ENCODE data around the gene METTL9. TPM values are rescaled to one million over a fixed set of nuclear protein-coding genes. Genes with fewer than 3 reads are reported as not detected.

METTL9 gene
- total and polyA plus RNA-seq, 2 of the 13 experiments (the other 11 are each of a cell fraction or from before 2014, with no cell fraction given): 123 to 204 TPM

DNA sequence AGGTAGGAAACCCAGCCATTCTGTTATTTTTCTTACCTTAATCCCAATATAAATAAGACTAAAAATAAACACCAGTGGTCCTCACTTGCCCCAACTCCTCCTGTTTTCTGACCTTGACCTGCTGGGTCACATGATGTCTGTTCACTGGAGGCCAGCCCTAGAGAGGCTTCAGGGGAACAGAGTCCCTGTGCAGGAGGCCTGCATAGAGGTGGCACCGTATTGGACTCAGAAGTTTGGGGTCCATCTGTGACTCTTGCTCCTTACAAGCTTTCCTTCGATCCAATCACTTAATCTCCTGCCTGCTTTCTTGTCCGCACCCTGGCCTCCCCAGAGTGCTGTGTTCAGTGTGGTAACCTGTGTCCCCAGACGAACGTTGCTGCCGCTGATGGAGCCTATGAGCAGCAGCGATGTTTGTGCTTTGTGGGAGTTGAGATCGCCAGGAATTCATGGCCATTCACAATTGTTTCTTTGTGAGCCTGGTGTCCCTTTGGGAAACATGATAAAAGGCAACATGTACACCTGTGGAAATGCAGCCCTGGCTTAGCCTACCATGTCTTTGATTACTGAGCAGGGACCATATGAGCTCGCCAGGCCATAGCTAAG is 48.3 kb downstream of the METTL9 start (continued):
- TF ChIP-seq, protein P1, sequence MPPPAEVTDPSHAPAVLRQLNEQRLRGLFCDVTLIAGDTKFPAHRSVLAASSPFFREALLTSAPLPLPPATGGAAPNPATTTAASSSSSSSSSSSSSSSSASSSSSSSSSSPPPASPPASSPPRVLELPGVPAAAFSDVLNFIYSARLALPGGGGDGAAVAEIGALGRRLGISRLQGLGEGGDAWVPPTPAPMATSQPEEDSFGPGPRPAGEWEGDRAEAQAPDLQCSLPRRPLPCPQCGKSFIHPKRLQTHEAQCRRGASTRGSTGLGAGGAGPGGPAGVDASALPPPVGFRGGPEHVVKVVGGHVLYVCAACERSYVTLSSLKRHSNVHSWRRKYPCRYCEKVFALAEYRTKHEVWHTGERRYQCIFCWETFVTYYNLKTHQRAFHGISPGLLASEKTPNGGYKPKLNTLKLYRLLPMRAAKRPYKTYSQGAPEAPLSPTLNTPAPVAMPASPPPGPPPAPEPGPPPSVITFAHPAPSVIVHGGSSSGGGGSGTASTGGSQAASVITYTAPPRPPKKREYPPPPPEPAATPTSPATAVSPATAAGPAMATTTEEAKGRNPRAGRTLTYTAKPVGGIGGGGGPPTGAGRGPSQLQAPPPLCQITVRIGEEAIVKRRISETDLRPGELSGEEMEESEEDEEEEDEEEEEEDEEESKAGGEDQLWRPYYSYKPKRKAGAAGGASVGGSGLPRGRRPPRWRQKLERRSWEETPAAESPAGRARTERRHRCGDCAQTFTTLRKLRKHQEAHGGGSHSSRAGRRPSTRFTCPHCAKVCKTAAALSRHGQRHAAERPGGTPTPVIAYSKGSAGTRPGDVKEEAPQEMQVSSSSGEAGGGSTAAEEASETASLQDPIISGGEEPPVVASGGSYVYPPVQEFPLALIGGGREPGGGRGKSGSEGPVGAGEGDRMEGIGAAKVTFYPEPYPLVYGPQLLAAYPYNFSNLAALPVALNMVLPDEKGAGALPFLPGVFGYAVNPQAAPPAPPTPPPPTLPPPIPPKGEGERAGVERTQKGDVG (CRISPR knock-in tag; IDR thresholded peaks at IDR 0.05; ENCODE audit: borderline replicate concordance): peak; percentile 72
- TF ChIP-seq MTF2 (CRISPR knock-in tag; IDR thresholded peaks at IDR 0.05; ENCODE audit: borderline replicate concordance) (no peak), ZNF569 (CRISPR knock-in tag; IDR thresholded peaks at IDR 0.05; ENCODE audit: borderline replicate concordance) (no peak), ZSCAN21 (CRISPR knock-in tag; IDR thresholded peaks at IDR 0.05; ENCODE audit: borderline replicate concordance) (no peak), POLR2A (IDR thresholded peaks at IDR 0.05; ENCODE audit: insufficient read depth in 1 of 2, low read depth in 2 of 2, low read length in 2 of 2) (no peak), ETV6 (CRISPR knock-in tag; conservative IDR thresholded peaks at IDR 0.05) (no peak), SRY (CRISPR knock-in tag; IDR thresholded peaks at IDR 0.05) (no peak), IRF2 (CRISPR knock-in tag; IDR thresholded peaks at IDR 0.05) (0 out of 2 replicates have a peak, but pooled peaks have one; percentile 10), ZKSCAN5 (CRISPR knock-in tag; IDR thresholded peaks at IDR 0.05) (peak; percentile 41; the same call in 1 of the 2 replicates), ZNF713 (CRISPR knock-in tag; IDR thresholded peaks at IDR 0.05) (no peak), NPAS2 (CRISPR knock-in tag; IDR thresholded peaks at IDR 0.05; ENCODE audit: borderline replicate concordance) (no peak), ZNF558 (CRISPR knock-in tag; IDR thresholded peaks at IDR 0.05; ENCODE audit: borderline replicate concordance) (no peak), REL (CRISPR knock-in tag; conservative IDR thresholded peaks at IDR 0.05) (no peak), AGO1 (IDR thresholded peaks at IDR 0.05; ENCODE audit: low read depth, low read length, poor library complexity, severe bottlenecking) (no peak)
- TF ChIP-seq, protein P2, sequence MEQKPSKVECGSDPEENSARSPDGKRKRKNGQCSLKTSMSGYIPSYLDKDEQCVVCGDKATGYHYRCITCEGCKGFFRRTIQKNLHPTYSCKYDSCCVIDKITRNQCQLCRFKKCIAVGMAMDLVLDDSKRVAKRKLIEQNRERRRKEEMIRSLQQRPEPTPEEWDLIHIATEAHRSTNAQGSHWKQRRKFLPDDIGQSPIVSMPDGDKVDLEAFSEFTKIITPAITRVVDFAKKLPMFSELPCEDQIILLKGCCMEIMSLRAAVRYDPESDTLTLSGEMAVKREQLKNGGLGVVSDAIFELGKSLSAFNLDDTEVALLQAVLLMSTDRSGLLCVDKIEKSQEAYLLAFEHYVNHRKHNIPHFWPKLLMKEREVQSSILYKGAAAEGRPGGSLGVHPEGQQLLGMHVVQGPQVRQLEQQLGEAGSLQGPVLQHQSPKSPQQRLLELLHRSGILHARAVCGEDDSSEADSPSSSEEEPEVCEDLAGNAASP (CRISPR knock-in tag; IDR thresholded peaks at IDR 0.05; ENCODE audit: borderline replicate concordance): peak; percentile 72; the same call in 1 of the 2 replicates
- TF ChIP-seq, protein P3, sequence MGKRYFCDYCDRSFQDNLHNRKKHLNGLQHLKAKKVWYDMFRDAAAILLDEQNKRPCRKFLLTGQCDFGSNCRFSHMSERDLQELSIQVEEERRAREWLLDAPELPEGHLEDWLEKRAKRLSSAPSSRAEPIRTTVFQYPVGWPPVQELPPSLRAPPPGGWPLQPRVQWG (CRISPR knock-in tag; IDR thresholded peaks at IDR 0.05; ENCODE audit: borderline replicate concordance, low read depth): no peak
- TF ChIP-seq, protein P4, sequence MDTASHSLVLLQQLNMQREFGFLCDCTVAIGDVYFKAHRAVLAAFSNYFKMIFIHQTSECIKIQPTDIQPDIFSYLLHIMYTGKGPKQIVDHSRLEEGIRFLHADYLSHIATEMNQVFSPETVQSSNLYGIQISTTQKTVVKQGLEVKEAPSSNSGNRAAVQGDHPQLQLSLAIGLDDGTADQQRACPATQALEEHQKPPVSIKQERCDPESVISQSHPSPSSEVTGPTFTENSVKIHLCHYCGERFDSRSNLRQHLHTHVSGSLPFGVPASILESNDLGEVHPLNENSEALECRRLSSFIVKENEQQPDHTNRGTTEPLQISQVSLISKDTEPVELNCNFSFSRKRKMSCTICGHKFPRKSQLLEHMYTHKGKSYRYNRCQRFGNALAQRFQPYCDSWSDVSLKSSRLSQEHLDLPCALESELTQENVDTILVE (CRISPR knock-in tag; IDR thresholded peaks at IDR 0.05): no peak
- TF ChIP-seq, protein P5, sequence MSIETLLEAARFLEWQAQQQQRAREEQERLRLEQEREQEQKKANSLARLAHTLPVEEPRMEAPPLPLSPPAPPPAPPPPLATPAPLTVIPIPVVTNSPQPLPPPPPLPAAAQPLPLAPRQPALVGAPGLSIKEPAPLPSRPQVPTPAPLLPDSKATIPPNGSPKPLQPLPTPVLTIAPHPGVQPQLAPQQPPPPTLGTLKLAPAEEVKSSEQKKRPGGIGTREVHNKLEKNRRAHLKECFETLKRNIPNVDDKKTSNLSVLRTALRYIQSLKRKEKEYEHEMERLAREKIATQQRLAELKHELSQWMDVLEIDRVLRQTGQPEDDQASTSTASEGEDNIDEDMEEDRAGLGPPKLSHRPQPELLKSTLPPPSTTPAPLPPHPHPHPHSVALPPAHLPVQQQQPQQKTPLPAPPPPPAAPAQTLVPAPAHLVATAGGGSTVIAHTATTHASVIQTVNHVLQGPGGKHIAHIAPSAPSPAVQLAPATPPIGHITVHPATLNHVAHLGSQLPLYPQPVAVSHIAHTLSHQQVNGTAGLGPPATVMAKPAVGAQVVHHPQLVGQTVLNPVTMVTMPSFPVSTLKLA (IDR thresholded peaks at IDR 0.05): no peak
- TF ChIP-seq, protein P6, sequence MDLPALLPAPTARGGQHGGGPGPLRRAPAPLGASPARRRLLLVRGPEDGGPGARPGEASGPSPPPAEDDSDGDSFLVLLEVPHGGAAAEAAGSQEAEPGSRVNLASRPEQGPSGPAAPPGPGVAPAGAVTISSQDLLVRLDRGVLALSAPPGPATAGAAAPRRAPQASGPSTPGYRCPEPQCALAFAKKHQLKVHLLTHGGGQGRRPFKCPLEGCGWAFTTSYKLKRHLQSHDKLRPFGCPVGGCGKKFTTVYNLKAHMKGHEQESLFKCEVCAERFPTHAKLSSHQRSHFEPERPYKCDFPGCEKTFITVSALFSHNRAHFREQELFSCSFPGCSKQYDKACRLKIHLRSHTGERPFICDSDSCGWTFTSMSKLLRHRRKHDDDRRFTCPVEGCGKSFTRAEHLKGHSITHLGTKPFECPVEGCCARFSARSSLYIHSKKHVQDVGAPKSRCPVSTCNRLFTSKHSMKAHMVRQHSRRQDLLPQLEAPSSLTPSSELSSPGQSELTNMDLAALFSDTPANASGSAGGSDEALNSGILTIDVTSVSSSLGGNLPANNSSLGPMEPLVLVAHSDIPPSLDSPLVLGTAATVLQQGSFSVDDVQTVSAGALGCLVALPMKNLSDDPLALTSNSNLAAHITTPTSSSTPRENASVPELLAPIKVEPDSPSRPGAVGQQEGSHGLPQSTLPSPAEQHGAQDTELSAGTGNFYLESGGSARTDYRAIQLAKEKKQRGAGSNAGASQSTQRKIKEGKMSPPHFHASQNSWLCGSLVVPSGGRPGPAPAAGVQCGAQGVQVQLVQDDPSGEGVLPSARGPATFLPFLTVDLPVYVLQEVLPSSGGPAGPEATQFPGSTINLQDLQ (CRISPR knock-in tag; IDR thresholded peaks at IDR 0.05): no peak

Measured in HepG2 (cell line).